CD4-positive, alpha-beta T cell treated with Interferon alpha-2 for 1 hour (primary cell): ENCODE results near the gene CABP4.

ENCODE experiments used
- DNase-seq, 2 donors: peaks; one replicate each; pipeline ENCODE4 v3.0.0-alpha.2; 2020 to 2022

Gene CABP4

DNA sequence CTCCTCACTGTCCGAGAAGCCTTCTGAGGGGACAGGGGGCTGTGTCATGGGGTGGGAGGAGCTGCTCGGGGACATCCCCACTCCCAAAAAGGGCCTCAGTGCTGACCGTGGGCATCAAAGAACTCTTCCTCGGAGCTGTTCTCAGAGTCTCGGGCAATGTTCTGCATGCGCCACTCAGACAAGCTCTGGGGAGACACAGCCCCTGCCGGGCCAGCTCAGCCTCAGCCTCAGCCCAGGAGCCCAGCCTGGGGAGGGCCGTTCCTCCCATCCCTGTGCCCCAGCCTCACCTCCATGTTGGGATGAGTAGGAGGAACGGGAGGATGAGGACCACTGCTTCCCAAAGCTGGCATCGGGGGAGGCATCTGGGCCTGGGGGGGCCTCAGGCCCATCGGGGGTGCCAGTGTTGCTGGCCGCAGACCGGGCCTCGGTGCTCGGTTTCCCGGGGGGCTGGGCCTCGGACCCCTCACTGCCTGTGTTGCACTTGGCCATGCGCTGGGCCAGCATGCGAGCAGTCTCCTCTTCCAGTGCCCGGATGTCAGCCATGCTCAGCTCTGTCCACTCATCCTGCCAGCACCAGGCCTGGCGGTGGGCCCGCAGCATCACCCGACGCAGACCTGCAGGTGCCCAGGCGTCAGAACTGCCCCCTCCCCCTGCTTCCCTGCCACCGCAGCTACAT lies 44.8 kb downstream of the CABP4 start:
- DNase-seq, result no peak

DNA sequence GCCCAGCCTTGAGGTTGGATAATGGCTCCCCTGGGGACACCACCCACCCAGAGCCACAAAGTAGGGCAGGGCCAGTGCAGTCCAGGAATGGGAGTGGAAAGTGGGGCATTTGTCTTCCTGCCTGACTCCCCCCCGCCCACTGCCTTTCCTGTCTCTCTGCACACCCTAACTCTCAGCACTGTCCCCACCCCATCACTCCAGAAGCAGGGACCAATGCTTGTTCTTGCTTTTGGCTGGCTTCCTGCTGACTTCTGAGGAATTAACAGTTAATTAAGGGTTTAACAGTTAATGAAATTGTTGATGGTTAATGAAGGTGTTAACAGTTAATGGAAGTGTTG lies 45.3 kb downstream of the CABP4 start:
- no peak for DNase-seq

DNA sequence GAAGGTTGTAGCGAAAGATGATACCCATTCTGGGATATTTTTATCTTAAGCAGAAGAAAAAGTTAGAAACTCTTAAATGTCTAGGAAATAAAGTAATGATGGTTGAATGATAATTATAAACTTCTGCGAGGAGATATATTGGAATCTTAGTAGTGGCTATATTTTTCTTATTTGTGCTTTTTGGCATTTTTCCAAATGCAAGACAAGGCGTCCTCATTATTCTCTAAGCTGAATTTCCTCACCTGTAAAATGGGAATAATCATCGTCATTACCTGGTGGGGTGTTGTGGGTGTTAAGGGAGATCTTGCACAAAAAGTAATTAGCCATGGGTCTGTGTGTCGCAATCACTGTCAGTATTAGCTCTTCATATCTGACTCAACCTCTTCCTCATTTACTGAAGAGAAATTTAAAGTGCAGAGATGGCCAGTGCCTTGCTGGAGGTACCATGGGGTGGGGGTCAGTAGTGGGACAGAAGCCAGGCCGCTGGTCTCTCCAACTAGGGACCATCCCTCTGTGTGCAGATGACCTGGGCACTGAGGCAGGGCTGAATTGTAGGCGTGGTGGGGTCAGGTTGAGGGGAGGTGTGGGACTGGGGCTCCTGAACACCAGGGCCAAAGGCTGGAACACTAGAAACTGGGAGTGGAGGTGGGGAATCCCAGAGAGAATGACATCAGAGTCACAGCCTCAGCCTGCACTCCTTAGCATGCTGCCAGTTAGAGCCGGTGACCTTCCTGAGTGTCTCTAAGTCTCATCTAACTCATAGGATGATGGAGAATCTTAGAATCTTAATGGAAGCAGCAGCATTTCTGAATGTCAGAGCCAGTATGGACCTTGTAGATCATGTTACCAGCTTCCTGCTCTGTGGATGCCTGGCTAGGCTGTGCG lies 45.9 kb downstream of the CABP4 start:
- no peak for DNase-seq

DNA sequence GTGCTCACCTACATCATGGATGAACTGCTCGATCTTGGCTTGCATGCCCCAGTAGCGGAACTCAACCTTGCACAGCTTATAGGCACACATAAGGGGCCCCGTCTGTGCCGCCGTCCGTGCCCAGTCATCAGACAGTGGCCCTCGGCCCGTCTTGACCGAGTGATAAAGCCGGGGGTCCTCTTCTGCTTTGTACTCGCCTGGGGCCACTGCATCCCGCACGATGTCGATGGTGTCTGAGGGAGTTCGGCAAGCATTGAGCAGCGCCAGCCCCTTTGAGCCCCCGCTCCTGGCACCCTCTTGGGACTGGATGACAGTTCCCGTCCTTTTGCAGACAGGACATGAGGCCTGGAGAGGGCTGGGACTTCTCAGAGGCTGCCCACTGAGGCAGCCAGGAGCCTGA lies 46.7 kb downstream of the CABP4 start:
- DNase-seq, result no peak

DNA sequence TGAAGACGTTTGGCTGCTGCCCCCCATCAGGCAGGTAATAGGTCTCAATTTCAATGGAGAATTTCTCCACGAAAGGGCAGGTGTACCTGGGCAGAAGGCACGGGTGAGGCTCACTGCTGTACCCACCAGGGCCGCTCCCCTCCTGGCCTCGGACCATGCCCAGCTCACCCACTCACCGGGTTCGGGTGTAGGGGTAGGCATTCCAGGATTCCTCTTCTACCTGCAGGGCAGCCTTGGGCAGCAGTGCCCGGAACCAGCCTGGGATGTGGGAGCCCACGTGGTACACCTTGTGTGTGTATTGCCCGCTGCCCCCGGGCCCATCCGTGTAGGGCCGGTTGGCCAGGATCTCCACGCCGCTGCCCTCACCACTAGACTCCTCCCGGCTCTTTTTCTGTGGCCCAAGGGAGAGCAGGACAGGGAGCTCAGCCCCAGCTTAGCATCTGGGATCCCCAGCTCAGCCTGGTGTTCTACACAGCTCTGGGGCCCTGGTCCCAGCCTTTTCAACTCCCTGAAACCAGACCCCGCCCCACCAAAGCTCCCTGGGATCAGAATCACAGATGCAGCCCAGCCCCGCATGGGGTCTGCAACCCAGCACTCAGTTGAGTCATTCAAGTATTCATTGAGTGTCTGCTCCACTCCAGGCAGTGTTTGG lies 47.3 kb downstream of the CABP4 start:
- DNase-seq, result no peak

DNA sequence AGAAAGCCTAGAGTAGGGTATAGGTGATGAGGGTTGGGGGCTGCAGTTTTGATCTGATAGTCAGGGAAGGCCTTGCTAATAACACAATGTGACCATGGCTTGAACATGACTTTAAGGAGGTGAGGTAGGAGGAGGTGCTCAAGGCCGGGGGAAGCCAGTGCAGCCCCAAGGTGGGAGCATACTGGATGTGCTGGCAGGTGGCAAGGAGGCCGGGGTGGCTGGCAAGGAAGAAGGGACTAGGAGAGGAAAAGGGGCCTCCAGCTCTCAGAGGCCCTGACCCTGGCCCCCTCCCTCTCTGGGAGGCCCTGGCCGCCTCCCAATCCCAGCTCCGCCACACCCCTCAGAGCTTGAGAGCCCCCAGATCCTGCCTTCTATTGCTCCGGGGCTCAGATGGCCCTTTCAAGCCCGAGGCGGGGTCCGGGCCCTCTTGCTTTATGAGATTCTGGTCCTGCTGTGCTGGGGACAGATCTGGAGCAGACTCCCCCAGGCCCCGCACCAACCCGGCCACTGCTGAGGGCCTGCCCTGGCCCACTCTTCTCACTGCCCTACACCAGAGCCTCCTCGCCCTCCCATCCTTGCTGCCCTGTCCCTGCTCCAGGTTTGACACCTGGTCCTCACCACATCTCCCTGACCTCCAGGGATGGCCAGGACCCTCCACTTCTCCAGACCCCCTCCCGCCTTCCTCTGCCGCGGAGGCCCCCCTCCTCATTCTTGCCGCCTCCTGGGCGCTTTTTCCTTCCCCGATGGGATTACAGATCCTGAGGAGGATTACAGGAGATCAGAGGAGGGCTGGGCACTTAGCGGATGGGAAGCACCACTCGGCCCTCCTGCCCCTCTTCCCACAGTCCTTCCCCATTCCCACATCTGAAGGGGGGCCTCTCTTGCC lies 48.2 kb downstream of the CABP4 start:
- no peak for DNase-seq

DNA sequence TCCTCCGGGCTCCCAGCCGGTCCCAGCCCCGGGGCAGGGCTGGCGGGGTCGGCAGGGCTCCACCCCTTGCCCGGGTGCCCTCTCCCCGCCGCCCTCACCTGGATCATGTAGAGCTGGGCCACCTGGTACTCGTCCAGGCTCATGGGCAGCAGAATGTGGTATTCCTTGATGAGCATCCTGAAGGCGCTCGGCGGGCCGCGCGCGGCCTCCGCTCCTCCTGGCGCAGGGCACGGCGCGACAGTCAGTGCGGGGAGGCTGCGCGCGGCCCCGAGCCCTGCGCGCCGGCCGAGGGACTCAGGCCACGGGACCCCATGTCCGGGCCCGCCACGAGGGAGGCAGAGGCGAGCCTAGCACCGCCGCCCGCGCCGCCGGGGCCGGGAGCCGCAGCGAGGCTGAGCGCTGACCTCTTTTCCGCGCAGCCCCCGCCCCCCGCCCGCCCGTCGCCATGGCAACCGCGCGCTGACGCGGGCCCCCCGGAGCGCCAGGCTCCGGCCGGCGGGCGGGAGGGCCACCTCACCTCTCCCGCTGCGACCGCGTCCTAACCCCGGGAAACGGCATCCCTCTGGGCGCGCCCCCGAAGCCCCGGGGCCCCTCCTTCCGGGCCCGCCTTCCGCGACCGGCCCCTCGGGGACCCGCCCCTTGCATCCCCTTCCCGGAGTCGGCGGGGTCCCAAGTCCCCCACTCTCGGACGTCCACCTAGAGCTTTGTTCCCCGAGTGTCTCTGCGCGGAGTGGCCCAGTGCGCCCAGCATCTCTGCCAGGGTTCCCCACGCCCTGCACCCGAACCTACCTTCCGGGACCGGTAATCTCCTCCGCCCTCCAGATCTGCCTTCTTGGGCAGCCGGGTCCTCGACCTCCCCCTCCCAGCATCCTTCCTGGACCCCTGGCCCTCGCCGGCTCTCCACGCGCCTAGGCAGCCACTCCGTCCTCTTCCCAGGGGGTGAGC lies 49.1 kb downstream of the CABP4 start:
- peak in 1 of 2 donors; percentile 66 for DNase-seq

DNA sequence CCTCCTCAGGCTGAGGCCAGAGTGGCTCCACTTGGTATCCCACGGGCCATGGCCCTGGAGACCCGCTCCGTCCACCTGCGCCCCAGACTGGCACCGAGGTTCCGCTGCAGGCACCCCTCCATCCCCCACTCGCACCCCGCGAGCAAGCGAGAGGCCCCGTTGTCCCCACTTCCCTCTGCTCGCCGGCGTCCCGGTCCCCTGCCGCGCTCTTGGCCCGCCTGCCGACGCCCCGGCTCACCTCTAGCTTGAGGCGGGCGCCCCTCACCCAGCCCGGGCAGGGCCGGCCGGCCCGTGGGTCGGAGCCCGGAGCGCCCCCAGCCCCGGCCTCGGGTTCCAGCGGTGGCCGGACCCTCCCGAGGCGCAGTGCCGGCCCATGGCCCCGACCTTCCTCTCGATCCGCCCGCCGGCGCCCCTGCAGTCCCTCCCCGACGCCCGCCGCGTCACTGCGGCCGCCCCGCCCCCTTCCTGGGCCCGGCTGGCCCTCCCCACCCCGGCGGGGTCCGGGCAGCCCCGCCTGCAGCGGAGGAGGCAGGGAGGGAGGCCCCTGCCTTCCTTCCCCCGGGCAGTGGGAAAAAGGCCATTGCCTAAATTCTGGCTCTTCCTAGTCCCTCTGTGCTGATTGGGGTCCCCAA lies 49.9 kb downstream of the CABP4 start, which contains the start of gene PITPNM1:
PITPNM1 (minus strand) TSS at position 414 of the 632 bp plus-strand sequence. CDS start 1,183 bp downstream, outside the sequence.
- DNase-seq, result peak; percentile 66 to 79

DNA sequence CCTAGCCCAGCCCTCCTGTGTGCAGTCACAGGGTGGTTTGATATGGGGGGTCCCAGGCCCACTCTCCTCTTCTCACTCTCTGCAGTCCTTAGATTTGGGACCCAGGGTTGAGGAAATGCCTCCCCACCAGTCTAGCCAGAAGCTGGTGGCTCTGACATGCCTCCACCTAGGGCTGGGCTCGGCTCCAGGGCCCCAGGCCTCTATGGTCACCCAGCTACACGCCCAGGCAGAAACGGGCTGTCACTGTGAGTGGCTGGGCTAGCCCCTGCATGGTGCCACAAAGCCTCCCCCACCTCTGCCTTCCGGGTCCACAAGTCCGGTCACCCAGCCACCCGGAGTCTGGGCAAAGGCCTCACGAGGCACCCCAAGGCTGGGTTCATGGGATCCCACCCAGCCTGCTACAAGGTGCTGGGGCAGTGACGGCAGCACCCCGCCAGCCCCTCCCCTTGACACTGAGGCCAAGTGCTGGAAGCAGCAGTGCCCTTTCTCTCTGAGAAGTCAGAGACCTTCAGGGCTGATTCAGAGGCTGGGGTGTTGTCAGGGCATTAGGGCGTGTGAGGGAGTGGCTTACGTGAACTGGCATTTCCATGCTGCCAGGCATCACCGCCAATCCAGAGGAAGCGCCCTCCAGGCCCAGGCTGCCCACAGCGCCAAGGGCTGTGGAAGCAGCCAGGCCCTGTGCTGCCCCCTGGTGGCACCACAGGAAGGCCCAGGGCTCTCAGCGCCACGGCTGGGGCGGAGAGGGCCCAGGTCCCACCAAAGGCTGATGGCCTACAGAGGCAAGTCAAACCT lies 50.6 kb downstream of the CABP4 start:
- peak; percentile 91 to 92 for DNase-seq

DNA sequence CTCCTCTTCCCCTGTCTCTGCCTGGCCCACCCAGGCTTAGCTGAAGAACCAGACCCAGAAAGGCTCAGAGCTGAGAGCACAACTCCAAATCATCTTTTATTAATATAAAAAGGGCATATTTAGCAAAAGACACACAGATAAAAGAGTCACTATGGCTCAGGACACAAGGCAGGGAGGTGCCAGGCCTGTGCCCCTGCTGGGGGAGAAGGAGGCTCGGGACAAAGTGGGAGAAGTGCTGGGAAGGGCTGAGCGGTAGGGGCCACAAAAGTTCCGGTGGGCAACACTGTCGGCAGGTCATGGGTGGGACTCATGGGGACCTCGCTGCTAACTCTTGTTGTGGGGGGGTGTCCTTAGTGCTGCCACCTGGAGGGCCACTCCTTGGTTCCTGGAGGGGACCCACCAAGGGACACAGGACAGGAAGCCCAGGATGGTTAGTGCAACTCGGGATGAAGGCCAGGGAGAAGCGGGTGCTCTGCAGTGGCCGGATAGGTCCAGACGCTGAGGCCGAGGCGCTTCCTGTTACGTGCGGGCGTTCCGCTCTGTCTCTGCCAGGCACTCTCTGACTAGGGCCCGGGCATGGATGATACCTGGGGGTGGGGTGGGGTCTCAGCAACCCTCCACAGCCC lies 51.4 kb downstream of the CABP4 start:
- DNase-seq, result no peak

DNA sequence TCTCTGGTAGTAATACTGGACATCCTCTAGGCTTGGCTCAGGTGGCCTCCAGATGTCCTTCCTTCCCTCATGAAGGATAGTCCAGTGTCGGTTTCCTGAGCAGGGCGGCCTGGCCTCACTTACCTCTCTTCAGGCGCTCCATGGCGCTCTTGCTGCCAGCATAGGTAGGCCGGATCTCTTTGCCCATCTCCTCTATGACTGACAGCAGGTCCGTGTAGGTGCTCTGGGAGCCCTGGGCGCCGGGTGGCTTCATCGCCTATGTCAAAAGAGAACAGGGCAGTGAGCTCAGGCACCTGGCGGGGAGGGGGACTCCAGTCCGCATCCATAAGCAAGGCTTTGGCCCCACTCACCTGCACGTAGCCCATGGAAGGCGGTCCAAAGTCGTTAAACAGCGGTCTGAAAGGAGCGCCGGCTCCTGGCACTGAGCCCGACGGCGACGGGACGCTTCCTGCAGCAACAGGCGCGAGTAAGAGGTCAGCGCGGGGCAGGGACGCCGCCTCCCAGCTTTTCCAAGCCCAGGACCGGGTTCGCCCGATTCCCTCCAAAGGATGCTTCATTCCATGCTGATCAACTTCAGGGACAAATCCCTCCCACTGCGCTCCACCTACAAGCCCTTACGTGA lies 52.2 kb downstream of the CABP4 start:
- DNase-seq, result peak in 1 of 2 donors; percentile 29

DNA sequence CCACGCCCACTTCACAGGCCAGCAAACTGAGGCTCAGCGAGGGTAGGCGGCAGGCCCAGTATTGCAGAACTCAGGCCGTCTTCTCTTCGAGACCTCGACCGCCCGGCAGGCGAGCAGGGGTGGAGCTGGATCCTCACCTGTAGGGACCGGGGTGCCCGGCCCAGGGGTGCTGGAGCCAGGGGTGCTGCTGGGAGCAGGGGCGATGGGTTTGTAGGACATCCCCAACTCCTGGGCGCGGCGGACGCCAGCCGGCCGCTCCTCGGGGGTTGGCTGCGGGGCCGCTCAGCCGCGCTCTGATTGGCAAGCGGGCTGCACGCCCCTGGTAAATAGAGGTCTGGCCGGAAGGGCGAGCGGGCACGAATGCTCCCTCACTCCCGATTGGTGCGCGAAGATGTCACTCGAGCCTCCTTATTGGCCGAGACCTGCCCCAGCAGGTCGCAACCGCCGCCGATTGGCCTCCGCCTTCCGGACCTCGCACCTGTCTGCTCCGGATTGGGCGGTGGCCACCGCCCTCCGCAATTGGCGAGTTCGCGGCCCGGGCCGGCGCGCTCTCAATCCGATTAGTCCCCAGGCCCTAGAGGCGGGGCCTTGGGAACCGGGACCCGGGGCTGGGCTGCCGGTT lies 52.8 kb downstream of the CABP4 start, which contains the start of gene CDK2AP2:
CDK2AP2 (minus strand) TSS at position 299 of the 622 bp plus-strand sequence; CDS start at position 219, 80 bp downstream.
- peak; percentile 98 to 99 for DNase-seq

DNA sequence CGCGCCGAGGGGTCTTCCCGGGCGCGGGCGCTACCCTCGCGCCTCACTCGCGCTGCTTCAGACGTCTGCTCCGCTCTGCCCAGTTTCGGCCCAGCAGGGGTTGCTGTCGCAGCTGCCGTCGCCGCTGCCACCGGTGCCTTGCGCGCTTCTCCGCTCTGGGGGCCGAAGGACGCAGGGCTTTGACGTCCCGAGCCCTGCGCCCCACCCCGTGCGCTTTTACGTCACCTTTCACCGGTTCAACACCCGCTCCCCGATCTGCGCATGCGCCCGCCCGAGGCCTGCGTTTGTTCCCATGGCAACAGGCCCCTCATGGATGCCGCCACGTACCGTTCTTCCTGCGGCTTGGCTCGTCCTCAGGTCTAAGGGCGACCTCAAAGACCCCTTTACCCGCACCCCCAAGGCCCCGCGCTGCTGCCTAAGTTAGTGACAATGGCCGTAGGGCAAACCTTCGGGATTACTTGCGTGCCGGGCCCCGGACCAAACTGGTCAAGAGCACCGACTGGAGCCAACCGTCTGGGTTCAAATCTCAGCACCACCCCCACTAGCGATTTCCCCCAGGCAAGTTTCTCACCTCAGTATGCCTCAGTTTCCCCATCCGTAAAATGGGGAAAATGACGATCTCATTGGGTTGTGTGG lies 53.5 kb downstream of the CABP4 start:
- peak; percentile 98 for DNase-seq

DNA sequence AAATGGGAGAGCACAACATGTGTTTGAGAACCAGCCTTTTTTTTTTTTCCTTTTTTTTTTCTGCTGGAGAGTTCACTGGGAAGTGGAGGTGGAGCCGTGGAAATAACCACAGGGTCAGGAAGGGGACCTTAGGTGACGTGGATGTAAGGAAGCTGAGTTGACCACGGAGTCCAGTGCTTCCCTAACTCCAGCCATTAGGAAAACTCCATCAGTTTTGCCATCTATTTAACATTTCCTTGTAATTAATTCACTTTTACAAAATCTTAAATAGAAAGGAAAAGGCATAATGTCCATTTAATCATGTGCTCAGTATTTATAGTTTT lies 54.8 kb downstream of the CABP4 start:
- no peak for DNase-seq
